HG02759 (cell line): ENCODE measurements around the gene C5orf15.

ENCODE experiments used
- ATAC-seq: cut with Tn5 transposase; IDR thresholded peaks from one replicate; pipeline ENCODE4 v1.9.1; 2021; ENCODE audit warnings: mild to moderate bottlenecking, moderate library complexity; ENCODE audit not compliant: unreplicated experiment

C5orf15 gene

DNA sequence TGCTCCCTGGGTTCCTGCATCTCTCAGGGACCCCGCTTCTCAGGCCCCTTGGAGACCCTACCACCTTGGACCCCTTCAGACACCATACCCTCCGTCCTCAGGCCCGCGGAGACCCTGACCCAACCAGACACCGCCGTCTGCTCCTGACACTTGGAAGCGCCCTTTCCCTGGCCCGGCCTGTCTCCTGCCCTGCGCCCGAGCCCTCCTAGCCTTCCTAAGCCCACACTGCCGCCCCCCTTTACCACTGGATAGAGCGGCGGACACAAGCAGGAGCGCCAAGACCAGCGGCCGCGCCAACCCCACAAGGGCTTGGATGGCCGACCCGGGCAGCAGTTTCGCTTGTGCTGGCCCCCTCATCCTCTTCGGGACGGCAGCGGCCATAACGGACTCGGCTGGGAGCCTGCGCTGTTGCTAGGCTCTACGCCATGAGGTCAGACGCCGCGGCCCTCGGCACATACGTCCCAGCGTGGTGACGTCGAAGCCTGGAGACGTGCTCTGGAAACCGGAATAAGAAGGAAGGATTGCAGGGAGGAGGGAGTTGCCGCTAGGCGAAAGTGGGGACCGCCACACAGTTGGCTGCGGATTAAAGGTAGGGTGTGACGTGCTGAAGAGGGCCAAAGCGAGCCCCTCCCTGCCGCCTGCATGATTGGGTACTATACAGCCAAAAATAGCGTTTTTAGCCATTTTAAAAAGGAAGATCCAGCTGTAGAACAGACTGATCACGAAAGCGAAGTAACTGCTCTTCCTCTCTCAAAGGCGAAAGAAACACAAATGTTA, at the start of gene C5orf15:
C5orf15 (minus strand) TSS at position 422 of the 777 bp plus-strand sequence; CDS start at position 381, 41 bp downstream.
- ATAC-seq: peak; percentile 97

DNA sequence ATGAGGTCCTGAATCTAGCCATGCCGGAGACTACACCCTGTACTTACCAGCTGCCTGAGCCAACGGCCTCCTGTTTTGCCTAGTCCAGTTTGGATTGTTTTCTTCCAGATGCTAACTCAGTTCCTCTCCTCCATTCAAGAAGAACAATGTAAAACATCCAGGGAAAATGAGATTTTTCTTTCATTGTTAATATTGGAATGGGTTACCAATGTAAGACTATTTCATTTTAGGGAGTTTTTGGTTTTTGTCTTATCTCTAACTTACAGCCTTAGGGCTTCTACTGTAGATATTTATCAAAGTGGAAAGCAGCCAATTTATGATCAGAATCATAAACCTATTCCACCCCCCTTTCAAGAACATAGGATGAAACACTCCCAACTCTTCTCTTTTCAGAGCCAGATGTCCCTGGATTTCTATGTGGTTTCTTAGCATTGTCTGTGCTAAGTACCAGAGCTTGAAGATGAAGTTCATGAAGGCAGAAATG, 39.9 kb upstream of the C5orf15 start:
- ATAC-seq: no peak

DNA sequence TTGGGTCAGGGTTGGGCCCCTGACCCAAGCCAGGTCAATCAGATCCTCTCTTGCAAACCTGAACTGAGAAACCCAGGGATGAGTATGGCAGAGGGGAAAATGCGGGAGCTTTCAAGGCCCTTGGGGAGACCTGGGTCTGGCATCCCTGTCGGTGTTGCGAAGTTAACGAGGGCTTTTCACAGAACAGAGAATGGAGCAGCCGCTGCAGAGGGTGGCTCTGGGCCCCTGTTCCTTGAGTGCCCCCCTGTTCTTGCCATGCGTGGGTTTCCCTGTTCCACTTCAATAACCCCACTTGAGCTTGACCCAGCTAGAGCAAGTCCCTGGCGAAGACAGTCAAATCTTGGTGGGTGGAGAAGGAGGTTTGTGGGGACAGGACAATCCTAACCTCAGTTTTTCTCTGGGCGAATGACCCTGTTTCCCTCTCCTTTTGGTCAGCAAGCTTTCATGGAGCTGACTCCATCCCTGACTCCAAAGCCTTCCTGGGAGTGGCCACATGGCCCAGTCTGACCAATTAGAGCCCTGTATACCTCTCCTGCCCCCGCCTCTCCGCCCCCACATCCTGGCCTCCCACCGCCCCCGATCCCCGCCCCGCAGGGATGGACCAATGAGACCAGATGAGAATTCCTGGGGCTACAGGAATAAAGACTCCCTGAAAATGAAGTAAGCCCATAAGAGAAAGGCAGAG, 39.3 kb upstream of the C5orf15 start:
- ATAC-seq: no peak

DNA sequence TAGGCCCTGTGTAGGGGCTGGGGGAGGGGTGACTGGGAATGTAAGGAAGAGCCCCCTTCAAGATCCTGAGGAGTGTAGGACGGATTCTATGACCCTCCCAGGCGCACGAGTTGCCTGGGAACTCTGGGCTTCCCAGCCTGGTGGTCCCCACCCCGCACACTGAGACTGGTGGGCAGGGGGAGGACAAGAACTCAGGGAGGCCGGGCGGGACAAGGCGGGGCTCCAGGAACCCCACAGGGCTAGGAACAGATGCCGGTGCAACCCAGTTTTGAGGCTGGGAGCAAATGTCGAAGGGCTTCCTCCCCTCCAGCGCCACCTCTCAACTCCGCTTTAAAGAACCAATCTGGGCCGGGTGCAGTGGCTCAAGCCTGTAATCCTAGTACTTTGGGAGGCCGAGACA, 37.7 kb upstream of the C5orf15 start:
- ATAC-seq: no peak

DNA sequence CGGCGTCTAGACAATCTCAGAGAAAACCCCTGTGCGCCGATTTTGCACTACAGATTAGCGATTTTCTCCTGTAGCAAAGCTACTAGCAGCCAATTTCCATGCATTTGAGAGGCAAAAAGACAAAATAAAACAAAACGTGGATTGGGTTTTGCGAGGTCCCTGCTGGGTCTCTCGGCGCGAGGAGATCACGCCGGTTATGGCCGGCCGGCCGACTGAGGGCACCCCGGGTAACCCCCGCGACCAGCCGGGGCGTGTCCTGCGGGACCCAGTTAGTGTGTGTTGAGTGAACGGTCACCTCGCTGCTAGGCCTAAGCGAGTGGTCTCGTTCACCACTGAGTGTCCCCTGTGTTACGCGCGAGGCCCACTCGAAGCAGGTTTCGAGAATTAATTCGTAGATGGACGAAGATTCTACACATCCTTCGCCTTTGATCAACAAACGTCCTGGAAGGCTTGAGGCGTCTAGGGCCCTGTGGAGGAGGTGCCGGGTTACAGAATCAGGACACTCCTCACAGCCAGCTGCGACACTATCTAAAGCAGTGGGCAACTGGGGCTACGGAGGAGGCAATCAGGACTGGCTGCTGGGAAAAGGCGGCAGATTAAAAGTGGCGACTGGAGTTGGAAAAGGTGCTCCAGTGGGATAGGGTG, 37.1 kb upstream of the C5orf15 start:
- ATAC-seq: no peak

DNA sequence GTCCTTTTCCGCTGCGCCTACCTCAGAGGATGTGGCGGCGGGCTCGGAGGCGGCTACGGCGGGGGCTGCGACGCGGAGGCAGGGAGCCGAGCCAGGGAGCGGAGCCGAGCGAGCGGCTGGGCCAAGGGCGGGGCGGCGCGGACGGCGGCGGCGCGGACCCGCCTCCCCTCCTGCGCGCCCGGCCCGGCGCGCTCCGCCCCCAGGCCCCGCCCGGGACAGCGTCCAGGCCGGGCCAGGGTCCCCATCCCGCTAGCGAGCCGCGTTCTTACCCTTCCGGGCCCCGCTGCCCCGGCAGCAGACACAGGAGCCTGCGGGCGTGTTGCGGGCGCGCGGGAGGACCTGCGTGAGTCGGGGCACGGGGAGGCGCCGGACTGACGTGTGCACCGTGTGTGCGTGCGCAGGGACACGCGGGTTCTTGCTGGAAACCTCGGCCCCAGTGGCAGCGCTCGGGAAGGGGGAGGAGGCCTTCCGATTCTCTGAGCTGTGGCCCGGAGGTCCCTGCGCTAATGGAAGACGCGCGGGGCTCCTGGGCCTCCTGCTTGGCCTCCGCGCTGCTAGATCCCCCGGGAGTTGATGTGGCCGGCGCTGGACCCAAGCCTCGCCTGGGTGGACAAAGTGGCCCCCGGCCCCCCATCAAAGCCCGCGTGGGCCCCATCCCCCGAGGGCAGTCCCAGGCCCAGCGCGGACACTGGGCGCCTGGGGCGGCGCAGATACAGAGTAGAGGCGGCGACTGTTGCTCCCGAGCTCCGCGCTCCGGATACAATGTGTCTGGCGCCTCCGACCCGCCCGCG, 36.4 kb upstream of the C5orf15 start, which contains the start of gene VDAC1:
VDAC1 (minus strand) TSS at position 350 of the 791 bp plus-strand sequence. CDS start 11,963 bp downstream, outside the sequence.
- ATAC-seq: peak; percentile 78

DNA sequence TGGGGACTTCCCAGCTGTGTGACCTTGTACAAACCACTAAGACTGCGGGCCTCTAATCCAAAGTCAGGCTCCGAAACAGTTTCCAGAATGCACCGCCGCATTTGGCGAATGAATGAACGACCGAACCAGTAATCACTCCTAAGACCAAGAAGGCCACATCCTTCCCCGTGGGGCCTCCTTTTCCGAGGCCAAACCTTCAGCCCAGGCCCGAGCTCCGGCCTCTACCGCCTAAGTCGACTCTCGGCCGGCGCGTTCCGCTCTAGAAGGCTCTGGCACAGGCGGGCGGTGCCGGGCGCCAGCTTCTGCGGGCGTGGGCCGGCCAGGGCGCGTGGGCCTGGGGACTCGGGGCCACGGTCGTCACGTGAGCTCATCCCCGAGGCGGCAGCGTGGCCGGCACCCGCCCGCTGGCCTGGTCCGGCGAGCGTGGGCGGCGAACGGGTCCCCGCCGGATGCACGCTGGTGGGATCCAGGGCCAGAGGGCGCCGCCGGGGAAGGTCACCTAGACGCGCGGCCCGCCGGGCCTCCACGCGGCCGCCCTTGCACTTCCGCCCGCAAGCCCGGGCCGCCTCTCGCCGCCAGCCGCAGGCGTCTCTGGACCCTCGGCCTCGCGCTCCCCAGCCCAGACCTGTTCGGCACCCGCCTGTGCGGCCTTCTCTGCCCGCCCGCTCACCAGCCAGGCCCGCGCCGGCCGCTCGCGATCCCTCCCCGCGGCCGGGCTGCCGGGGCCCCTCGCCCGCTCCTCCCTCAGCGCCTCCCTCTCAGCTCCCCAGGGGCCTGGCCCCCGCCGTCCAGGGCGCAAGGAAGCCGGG, 35.6 kb upstream of the C5orf15 start:
- ATAC-seq: peak; percentile 36

DNA sequence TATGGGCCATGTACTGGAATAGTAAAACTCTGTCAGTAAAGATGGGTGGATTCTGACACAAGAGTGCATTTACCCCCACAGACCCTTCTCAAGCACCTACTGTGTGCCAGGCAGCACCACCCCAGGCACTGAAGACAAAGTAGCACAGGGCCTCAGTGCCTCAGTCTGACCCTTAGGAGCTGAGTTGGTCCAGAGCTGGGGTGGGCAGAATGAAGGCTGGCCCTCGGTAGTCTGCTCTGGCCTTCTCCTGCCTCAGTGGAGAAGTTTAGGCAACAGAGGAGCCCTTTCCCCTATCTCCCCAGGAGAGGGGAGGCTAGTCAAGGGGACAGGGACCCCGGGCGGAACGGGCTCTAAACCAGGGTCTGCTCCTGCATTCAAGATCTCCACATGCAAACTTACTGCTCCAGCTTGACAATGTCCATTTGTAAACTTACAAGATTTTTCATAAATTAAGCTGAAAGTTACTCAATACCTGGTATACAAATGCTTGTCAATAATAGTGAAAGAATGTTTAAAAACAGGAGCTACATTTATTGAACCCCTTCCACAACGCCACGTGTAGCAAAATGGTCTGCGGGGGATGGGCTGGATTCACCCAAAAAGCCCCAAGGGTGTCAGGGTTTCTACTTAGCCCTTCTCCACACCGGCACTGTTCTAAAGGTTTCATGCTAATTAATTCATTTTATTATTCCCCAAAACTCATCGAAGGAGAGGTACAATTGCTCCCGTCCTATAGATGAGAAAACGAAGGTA, 34.8 kb upstream of the C5orf15 start:
- ATAC-seq: no peak

DNA sequence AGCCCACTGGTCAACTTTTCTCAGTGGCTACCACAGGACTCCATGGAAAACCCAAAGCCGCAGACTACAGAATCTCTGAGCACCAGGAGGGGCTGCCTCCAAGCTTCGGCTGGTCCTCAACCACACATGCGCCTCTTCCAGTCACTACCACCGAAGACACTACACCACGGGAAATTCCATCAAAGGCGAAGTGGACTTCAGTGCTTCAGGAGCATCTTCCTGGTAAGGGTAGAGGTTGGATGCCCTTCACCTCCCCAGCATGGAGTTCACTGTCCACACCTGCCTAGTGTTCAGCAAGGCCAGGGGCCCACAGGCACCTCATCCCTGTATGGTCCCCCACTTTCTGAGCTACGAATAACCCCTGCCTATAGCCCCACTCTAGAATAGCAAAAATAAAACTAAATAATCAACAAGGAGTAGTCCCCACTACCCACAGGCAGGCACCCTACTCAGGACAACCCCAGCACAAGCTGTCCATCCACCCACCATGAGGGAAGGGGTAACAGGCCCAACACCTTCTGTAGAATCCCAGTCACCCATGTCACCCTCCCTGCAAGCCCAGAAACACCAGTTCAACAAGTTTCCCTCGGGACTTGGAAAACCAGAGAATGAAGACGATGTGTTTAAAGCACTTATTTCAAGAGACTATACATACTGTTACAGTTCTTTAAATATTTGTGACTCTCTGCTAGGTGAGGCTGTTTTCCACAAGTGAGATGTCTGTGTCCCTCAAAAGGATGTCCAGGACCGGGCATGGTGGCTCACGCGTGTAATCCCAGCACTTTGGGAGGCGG, 33.7 kb upstream of the C5orf15 start:
- no peak for ATAC-seq

DNA sequence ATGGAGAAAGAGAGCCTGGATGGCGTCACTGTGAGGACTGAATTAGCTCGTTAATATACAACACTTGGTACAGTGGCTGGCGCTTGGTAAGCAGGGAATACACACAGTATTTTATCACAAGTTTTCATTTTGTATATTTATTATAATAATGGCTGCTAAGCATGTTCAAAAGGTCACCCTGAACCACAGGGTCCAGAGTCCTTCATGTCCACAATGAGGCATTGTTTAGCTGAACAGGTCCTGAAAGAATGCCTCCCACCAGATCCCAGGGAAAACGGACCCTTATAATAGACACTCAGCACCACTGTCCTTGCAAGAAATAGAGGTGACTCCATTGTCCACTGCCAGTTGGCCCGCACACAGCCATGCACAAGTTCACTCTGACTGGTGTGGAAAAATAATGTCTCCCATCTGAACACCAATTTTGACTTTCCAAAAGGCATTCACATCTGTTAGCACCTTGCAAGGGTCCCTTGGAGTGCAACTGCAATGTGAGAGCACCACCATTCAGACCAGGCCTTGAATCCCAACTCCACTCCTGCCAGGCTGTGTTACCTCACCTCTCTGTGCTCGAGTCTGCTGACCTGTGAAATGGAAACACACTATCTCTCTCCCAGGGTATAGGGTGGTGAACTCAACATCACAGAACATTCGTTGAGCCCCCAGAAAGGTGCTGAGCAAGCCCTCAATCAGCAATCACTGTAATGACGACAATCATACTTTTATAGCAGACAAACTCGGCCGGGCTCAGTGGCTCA, 32.5 kb upstream of the C5orf15 start:
- ATAC-seq: no peak

DNA sequence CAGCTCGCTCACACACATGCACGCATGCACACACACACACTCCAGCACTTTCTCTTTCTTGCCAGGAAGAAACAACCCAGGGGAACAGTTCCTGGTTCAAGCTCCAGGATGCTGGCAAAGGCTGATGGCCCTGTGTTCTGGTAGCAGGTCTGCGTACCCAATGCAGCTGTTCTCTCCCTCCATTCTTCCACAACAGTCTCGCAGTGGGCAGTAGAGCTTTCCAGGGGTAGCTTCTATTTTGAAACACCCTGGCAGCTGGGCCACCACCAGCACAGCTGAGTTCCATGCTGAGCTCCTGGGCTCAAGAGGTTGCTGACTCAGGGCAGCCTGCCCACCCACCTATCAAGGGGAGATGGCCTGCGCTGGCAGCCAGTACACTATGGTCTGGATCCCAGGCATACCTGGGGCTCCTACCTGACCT, 31.7 kb upstream of the C5orf15 start:
- ATAC-seq: no peak

DNA sequence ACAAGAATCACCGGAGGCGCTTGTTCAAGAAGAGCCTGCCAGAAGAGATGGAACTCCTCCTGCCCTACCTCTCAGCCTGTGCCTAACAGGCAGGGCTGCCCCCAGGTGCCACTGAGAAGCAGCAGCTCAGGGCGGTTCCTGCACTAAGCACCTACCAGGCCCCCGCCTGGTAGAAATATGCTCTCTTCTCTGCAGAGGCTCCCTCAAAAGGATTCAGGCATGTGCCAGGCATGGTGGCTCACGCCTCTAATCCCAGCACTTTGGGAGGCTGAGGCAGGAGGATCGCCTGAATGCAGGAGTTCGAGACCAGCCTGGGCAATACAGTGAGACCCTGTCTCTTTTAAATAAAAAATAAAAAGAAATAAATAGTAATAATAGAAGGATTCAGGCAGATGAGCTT, 30.4 kb upstream of the C5orf15 start:
- ATAC-seq: no peak

DNA sequence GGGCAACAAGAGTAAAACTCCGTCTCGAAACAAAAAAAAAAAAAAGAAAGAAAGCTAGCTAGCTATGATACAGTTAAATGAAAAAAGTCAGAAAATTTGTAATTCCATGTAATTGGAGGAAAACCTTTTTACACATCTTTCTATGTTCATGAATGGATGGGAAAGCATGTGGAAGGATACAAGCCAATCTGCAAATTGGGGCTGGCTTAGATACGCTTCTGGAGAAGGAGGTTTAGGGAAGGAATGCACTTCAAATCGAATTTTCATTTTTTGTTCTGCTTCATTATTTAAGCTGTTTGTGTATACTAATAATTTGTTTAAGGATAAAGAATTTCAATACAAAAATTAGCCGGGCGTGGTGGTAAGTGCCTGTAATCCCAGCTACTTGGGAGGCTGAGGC, 29.6 kb upstream of the C5orf15 start:
- no peak for ATAC-seq

DNA sequence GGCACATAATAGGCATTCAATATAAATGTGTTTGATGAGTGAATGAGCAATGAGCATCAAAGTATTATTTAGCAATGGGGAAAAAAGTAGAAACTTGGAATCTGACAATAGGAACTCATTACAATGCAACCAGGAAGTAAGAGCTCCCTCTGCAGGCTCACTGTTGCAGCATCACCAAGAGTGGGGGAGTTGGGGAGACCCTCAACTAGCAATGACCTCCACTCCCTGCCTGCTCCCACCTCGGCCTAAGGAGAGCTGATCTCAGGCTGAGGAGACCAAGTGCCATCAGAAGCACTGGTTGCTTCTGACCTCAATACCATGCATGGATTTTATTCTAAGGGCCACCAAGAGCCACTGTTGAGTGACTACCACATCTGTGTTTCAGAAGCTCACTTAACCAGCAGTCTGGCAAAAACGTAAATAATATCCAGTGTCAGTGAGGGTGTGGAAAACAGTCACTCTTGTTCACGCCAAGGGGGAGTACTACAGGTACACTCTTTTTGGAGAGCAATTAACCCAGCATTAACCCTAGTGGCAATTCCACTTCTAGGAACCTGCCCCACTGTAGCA, 28.3 kb upstream of the C5orf15 start:
- ATAC-seq: no peak

DNA sequence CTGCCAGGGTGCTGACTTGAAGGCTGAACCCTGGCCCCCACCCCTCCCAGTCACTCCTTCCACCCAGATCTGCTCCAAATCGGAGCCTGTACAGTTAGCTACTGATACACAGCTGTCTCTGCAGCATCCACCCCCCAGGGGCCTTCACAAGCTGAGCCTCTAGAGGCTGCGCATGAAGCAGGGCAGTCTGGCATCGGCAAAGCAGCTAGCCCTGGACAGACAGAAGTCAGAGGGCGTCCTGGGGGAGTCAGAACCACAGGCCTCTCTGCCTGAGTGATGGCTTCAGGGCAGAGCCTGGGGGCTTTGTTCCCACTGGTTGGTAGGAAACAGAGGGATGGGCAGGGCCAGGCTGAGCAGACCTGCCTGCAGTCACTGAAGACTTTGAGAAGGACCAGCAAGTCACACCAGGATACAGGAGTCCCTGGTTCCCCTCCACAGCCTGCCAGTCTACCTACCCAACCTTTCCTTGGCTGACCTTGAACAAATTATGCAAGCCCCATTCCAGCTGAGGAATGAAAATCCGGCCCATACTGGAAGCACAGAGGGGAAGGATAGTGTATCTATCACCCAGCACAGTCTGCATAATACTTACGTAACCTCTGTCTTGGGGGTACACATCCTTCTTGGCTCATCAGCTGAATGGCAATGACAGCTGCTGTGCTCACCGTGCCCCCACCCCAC, 27.6 kb upstream of the C5orf15 start:
- ATAC-seq: no peak

DNA sequence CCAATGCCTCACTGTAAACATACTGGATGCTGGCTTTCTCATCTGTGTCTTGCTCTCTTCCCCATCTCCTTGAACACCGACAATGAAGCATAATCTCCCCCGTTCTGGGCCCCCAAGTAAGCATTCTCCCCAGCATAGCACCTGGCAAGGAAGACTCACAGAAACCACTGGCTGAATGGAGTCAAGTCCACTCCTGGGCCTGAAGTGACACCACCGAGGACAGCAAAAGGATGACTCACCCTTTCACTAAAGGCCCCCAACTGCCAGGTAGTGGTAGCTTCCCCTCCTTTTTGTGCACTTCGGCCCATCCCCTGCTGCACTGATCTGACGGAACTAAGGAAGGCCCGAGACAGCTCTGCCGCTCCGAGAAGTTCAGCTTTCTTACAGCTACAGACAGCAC, 26.9 kb upstream of the C5orf15 start:
- ATAC-seq: no peak

DNA sequence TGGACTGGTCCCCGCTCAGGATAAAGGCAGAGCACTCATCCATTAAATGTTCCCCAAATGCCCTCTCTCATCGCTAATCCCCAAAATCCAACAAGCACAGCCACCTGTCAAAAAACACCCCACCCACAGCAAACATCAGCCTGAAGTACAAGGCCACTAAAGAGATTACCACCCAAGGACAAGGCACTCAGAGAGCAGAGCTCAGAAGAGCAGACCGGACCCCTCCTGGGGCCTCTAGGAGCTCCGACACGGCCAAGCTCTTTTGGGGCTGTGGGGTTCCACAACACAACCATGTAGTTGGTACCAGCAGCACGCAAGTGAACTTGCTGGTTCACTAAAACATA, 26.5 kb upstream of the C5orf15 start:
- ATAC-seq: no peak
